Midbrain (tissue), 1 donor: ENCODE data around the gene APOB.

Source experiments
- DNase-seq: peaks from one replicate; lab custom pipeline; 2025; lab: John Stamatoyannopoulos, UW

Gene APOB

DNA sequence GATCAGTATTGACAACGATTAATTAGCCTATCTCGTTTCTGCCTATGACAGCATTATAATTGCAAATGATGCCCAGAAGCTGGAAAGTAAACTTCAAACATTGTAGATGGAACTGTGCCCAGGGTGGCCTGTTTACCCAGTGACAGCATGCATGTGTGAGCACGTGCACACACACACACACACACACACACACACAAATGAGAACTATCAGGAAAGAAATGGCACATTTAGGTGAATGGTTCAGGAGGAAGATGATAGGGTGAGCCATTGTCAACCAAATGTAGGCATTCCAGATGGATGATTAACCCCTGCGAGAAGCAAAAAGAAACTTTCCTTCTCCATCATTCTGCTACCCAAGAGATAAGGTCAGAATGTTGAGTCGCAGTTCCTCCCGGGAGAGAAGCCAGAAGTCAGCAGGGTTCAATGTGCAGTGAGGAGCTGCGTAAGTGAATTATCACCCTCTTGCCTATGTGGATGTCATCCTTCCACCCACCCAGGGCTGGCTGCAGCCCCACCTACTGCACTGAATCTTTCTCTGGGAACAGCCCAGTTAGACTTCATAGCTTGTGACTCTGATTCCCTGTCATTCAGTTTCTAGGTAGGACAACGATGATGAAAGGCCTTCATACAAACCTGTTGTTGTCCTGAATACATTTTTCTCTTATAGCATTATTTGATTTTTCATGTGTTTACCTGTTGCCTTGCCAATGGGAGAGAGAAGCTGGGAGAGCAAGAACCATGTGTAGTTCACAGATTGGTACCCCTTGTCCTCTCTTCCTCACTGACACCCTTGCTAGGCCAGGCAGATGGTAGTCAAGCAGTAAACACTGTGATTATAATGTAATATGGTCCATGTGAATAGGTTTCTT is 3.5 kb upstream of the APOB start:
- DNase-seq, result no peak

- DNase-seq, result no peak
Observed at GRCh38 chr2:21046506-21046905, 2.6 kb upstream of the APOB start.

- DNase-seq, result no peak
Observed at GRCh38 chr2:21044694-21045371, 960 bp upstream of the APOB start.

GRCh38 chr2:21042958-21043743 is 722 bp downstream of the APOB start:
- peak; percentile 72 for DNase-seq

- DNase-seq, result no peak
Observed at GRCh38 chr2:21042708-21042957, 1.2 kb downstream of the APOB start.

GRCh38 chr2:21041943-21042707 is 1.7 kb downstream of the APOB start:
- no peak for DNase-seq

DNA sequence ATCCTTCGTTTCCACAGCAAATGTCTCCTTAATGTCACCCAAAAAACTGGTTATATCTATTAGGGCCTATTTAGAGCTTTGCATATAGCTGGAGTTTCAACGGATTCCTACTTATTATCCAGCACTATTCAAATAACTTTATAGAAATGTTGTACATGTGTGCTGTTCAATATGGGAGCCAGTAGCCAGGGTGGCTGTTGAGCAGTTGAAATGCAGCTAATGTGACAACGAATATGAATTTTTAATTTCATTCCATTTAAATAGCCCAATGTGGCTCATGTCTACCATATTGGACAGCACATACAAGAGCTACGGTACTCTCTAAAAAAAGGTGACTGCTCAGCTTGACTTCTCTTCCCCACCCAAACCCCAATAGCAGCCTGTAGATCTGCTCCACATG is 2.4 kb downstream of the APOB start:
- DNase-seq, result no peak

- DNase-seq, result no peak
Observed at GRCh38 chr2:21040468-21041377, 3.1 kb downstream of the APOB start.

GRCh38 chr2:21039979-21040467 is 3.9 kb downstream of the APOB start:
- DNase-seq, result no peak

GRCh38 chr2:21039080-21039556 is 4.8 kb downstream of the APOB start:
- no peak for DNase-seq

DNA sequence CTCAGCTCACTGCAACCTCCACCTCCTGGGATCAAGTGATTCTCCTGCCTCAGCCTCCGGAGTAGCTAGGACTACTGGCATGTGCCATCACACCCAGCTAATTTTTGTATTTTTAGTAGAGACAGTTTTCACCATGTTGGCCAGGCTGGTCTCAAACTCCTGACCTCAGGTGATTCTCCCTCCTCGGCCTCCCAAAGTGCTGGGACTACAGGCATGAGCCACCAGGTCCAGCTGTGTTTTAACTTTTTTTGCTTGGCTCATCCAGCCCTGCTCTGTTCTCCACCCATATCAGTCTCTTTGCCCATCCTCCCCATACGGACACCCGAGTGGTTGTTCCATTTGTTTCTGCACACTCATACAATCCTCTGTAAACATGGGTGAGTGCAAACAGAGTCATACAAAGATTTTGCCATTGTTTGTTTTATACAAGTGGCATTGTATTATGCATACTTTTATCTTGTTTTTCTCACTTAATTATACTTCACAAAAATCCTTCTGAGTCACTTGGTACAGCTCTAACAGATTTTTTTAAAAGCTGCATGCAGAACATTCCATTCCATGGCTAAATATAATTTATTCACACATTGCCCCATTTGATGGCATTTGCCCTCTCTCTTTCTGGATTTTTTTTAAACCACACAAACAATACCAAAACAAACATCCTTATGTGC is 5.3 kb downstream of the APOB start:
- no peak for DNase-seq

- no peak for DNase-seq
Observed at GRCh38 chr2:21037671-21038108, 6.2 kb downstream of the APOB start.

DNA sequence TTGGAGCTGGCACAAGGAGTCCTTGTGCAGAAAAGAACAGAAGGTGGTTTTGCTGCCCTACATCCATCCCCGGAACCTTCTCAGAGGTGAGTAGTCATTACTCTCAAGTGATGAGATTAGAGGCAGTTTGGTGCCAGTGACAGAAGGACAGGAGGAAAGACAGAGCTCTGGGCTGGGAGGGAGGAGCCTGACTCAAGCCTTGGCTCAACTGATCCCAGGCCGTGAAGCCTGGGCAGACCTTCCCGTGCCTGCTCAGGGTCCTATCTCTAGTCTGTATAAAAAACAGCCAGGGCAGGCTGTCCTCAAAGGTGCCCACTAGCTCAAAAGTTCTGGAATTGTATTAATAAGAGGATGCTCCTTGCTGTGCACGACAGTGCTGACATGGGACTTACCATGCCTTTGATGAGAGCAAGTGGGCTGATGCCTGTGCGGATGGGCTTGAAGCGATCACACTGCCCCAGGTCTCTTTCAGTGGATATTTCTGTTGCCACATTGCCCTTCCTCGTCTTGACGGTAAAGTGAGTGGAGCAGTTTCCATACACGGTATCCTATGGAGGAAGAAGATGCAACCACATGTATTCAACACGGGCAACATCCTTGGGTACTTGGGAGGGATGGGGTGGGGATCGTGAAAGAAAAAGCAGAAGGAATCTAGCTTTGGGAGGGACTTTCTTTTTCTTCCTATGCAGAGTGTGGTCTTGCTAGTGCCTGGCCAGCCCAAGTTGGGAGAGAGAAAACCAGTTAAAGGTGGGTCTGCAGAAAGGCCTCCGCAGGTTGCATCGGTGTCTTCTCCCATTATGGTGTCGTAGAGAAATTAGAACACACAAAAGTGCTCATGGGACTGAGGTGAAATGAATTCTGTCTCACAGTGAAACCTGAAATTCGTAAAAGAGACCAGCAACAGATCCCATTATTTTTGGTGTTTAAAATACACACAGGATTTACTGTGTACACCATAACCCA is 6.9 kb downstream of the APOB start:
- DNase-seq, result no peak

- no peak for DNase-seq
Observed at GRCh38 chr2:21035974-21036707, 7.7 kb downstream of the APOB start.

DNA sequence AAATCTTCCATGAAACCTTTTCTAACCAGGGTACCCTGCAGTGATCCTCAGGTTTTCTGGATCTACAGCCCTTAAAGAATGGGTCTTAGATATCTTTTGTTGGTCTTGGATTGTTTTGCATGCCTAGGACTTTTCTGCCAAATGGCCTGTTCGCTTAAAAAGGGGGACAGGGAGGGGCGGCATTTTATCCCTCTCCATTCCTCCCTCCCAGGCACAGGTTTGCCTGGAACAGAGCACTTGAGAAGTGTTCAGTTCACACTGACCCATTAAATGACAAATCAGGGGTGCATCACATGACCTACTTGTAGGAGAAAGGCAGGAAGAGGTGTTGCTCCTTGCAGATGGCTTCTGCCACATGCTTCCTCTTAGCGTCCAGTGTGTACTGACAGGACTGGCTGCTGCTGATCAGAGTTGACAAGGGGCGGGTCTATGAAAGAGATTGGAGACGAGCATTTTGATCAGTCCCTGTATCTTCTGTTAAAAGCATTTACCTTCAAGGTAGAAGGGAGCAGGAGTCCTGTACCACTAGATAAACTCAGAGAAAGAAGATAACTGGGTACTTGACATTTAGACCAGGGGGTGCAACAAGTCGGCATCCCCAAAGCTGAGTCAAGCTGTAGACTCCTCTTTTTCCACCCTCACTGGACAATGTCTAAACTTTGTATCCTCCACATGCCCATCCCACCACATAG is 8.4 kb downstream of the APOB start:
- DNase-seq, result no peak

- no peak for DNase-seq
Observed at GRCh38 chr2:21034972-21035279, 8.9 kb downstream of the APOB start.

GRCh38 chr2:21034156-21034971 is 9.5 kb downstream of the APOB start:
- no peak for DNase-seq
